PC-9 (cell line): ENCODE measurements around the gene DRAM1. TPM values are rescaled to one million over a fixed set of nuclear protein-coding genes. Genes with fewer than 3 reads are reported as not detected.

ENCODE experiments used
- BruUV-seq: library from RNA; stranded (reverse); fragments of 400-500 nt; replicated peaks from 2 replicates; lab custom pipeline; 2021; lab: Mats Ljungman, UMichigan
- CTCF ChIA-PET: fragments of 300-600 bp; sonication (Branson Sonifier 250); formaldehyde crosslinking; loops from one replicate; lab custom pipeline; 2022; ENCODE audit warnings: antibody characterized with exemption; lab: Charles Lee
- POLR2A ChIA-PET: fragments of 300-600 bp; sonication (Branson Sonifier 250); formaldehyde crosslinking; loops from one replicate; lab custom pipeline; 2022; ENCODE audit warnings: antibody characterized with exemption; ENCODE audit not compliant: unreplicated experiment; lab: Charles Lee
- DNase-seq, 2 experiments: peaks; one replicate each; pipeline versions ENCODE4 v3.0.0 to v3.0.0-alpha.2; 2015 to 2022; ENCODE audit warnings: mixed read lengths in 1 of 2
- H2AFZ ChIP-seq: fragments of 200-600 bp; sonication (generic); 2 replicates; pipeline ENCODE4 v1.8.1; 2017; ENCODE audit warnings: antibody characterized with exemption
- H3F3A ChIP-seq: fragments of 200-600 bp; sonication (generic); 2 replicates; pipeline ENCODE4 v1.8.1; 2017; ENCODE audit warnings: antibody characterized with exemption, mild to moderate bottlenecking, low read depth; ENCODE audit not compliant: insufficient read depth
- H3K27ac ChIP-seq: fragments of 200-600 bp; sonication (generic); 2 replicates; pipeline ENCODE4 v1.6.1; 2016; ENCODE audit warnings: mixed run types
- H3K27me3 ChIP-seq: fragments of 200-600 bp; sonication (generic); 2 replicates; pipeline ENCODE4 v1.6.1; 2016; ENCODE audit warnings: low read depth, mixed run types; ENCODE audit not compliant: insufficient read depth
- H3K36me3 ChIP-seq: fragments of 200-600 bp; sonication (generic); 2 replicates; pipeline ENCODE4 v1.6.1; 2016; ENCODE audit warnings: low read depth, mixed run types
- H3K4me1 ChIP-seq: fragments of 200-600 bp; sonication (generic); replicated peaks from 2 replicates; pipeline ENCODE4 v1.6.1; 2016; ENCODE audit warnings: mixed run types; ENCODE audit not compliant: insufficient read depth
- H3K4me2 ChIP-seq: fragments of 200-600 bp; sonication (generic); 2 replicates; pipeline ENCODE4 v1.6.1; 2017; ENCODE audit warnings: mixed run types
- H3K4me3 ChIP-seq: fragments of 200-600 bp; sonication (generic); 2 replicates; pipeline ENCODE4 v1.6.1; 2016; ENCODE audit warnings: mixed run types
- H3K79me2 ChIP-seq: fragments of 200-600 bp; sonication (generic); 2 replicates; pipeline ENCODE4 v1.6.1; 2017; ENCODE audit warnings: low read depth, mixed run types
- H3K9me2 ChIP-seq: fragments of 200-600 bp; sonication (generic); 2 replicates; pipeline ENCODE4 v1.8.1; 2017; ENCODE audit warnings: mild to moderate bottlenecking; ENCODE audit not compliant: insufficient read depth
- H3K9me3 ChIP-seq: fragments of 200-600 bp; sonication (generic); 2 replicates; pipeline ENCODE4 v1.8.1; 2016; ENCODE audit warnings: low read depth; ENCODE audit not compliant: insufficient read depth
- H4K20me1 ChIP-seq: fragments of 200-600 bp; sonication (generic); 2 replicates; pipeline ENCODE4 v1.8.1; 2017; ENCODE audit not compliant: insufficient read depth
- EZH2 ChIP-seq: fragments of 200-600 bp; sonication (generic); IDR thresholded peaks from 2 replicates; pipeline ENCODE4 v1.8.0; 2017; ENCODE audit warnings: antibody characterized with exemption, low read depth
- intact Hi-C: fragments of 100-400 bp; cut with micrococcal nuclease; formaldehyde crosslinking; loops from one replicate; pipeline ENCODE4 v1.10.0; 2022; ENCODE audit not compliant: unreplicated experiment
- total RNA-seq: library from RNA; stranded (reverse); gene quantifications from 2 replicates; pipeline ENCODE4 v1.2.3, GENCODE V29; 2021
- TF ChIP-seq, protein P1 (sequence below): fragments of 200-600 bp; sonication (generic); conservative IDR thresholded peaks from 2 replicates; pipeline ENCODE4 v1.6.1; 2017; ENCODE audit warnings: mixed run types, antibody characterized with exemption, mild to moderate bottlenecking, moderate library complexity

Gene DRAM1
- total RNA-seq, 1 experiment from 2014 or later: 6.2 TPM

DNA sequence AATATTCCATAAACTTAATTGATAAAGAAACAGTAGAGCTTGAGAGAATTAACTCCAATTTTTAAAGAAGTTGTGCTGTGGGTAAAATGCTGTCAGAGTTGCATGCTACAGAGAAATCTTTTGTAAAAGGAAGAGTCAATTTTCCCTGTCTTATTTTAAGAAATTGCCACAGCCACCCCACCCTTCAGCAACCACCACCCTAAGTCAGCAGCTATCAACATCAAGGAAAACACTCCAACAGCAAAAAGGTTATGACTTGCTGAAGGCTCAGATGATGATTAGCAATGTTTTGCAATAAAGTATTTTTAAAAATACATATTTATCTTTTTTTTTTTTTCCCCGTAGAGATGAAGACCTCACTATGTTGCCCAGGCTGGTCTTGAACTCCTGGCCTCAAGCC, 6.5 kb upstream of the DRAM1 start:
- Histone ChIP-seq H3K27ac (no peak overlapping the region), H3K4me3 (no peak overlapping the region), H3K9me3 (no peaks in the 10 kb centered on the region), H3K4me1 (no peaks in the 10 kb centered on the region), H4K20me1 (no peaks in the 10 kb centered on the region), H3K79me2 (no peaks in the 10 kb centered on the region), H3K4me2 (no peak overlapping the region), H3F3A (no peaks in the 10 kb centered on the region), H3K36me3 (no peaks in the 10 kb centered on the region), H3K9me2 (no peaks in the 10 kb centered on the region), H3K27me3 (no peaks in the 10 kb centered on the region), H2AFZ (no peak overlapping the region)
- TF ChIP-seq, protein P1, sequence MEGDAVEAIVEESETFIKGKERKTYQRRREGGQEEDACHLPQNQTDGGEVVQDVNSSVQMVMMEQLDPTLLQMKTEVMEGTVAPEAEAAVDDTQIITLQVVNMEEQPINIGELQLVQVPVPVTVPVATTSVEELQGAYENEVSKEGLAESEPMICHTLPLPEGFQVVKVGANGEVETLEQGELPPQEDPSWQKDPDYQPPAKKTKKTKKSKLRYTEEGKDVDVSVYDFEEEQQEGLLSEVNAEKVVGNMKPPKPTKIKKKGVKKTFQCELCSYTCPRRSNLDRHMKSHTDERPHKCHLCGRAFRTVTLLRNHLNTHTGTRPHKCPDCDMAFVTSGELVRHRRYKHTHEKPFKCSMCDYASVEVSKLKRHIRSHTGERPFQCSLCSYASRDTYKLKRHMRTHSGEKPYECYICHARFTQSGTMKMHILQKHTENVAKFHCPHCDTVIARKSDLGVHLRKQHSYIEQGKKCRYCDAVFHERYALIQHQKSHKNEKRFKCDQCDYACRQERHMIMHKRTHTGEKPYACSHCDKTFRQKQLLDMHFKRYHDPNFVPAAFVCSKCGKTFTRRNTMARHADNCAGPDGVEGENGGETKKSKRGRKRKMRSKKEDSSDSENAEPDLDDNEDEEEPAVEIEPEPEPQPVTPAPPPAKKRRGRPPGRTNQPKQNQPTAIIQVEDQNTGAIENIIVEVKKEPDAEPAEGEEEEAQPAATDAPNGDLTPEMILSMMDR: no peak
- no peak for TF ChIP-seq EZH2
- ChIA-PET POLR2A (no interaction called here), CTCF (no interaction called here)
- intact Hi-C loops: no loop called here
- no TSS peak for BruUV-seq
- DNase-seq: no peak

DNA sequence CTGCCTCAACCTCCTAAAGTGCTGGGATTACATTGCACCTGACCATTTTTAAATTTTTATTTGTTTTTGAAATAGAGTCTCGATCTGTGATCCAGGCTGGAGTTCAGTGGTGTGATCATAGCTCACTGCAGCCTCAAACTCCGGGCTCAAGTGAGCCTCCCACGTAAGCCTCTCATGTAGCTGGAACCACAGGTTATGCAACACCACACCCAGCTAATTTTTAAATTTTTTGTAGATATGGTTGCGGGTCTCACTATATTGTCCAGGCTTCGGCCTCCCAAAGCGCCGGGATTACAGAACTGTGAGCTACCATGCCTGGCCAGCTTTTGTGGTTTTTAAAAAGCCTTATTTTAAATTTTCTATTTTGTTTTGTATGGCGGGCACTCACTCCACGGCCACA, 2.2 kb upstream of the DRAM1 start:
- POLR2A ChIA-PET: no interaction called here
- Histone ChIP-seq H3K79me2 (no peaks in the 10 kb centered on the region), H3K27me3 (no peaks in the 10 kb centered on the region), H4K20me1 (no peaks in the 10 kb centered on the region), H3K4me3 (no peak overlapping the region), H3K4me1 (peaks cover 6% of the 10 kb centered on the region; the same call in 1 of the 2 replicates), H3K4me2 (no peak overlapping the region), H3K36me3 (no peaks in the 10 kb centered on the region), H3K9me3 (no peaks in the 10 kb centered on the region), H3F3A (no peaks in the 10 kb centered on the region), H2AFZ (no peak overlapping the region), H3K27ac (no peak overlapping the region), H3K9me2 (no peaks in the 10 kb centered on the region)
- intact Hi-C loops: loop anchor here (5.0 kb wide), 2 partner anchors 43 to 62 kb away; partner anchors contain the start of gene GNPTAB
- BruUV-seq: no TSS peak
- CTCF ChIA-PET: no interaction called here
- no peak for DNase-seq
- TF ChIP-seq EZH2: no peak
- TF ChIP-seq, protein P1: no peak

DNA sequence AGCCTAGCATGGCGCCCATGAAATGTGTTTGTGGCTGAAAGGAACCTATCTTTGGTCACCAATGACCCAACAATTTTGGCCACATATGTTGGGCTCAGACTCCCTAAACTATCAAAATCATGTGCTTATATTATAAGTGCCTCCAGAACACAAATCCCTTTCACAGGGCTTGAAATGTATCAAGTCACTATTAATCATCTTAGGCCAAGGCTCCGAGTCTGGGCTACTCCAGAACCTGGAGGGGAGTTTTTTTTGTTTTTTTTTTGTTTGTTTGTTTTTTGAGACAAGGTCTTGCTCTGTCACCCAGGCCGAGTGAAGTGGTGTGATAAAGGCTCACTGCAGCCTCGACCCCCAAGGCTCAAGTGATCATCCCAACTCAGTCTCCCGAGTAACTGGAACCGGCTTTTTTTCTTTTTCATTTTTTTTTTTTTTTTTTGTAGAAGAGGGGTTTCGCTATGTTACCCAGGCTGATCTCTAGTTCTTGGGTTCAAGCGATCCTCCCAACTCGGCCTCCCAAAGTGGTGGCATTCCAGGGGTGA, 989 bp upstream of the DRAM1 start:
- ChIA-PET POLR2A (no interaction called here), CTCF (no interaction called here)
- no peaks in the 10 kb centered on the region for H3F3A ChIP-seq
- intact Hi-C loops: loop anchor here (2.0 to 5.0 kb wide), 3 partner anchors 18 to 61 kb away; partner anchors contain the start of gene GNPTAB
- no peak for DNase-seq
- H3K9me2 ChIP-seq: no peaks in the 10 kb centered on the region
- no peak for TF ChIP-seq EZH2
- TF ChIP-seq, protein P1: no peak
- peak overlapping the region; percentile 76 for H3K4me2 ChIP-seq
- peak overlapping the region; percentile 79 for H3K4me3 ChIP-seq
- H3K9me3 ChIP-seq: no peaks in the 10 kb centered on the region
- peak overlapping the region; percentile 94 for H2AFZ ChIP-seq
- H3K27me3 ChIP-seq: no peaks in the 10 kb centered on the region
- no peaks in the 10 kb centered on the region for H4K20me1 ChIP-seq
- H3K79me2 ChIP-seq: no peaks in the 10 kb centered on the region
- TSS peak; percentile 86 for BruUV-seq
- H3K4me1 ChIP-seq: peaks cover 6% of the 10 kb centered on the region; the same call in 1 of the 2 replicates
- H3K27ac ChIP-seq: peak overlapping the region; percentile 72
- no peaks in the 10 kb centered on the region for H3K36me3 ChIP-seq
